ENCODE results near the gene TMEM18. TPM values are rescaled to one million over a fixed set of nuclear protein-coding genes. Genes with fewer than 3 reads are reported as not detected.

TMEM18 gene
- total and polyA plus RNA-seq, 9 of the 15 experiments (the other 6 are each of a cell fraction or from before 2014, with no cell fraction given): 12.8 to 55.9 (median 21.8) TPM

GRCh38 chr2:689237-689636, 12.0 kb upstream of the TMEM18 start (continued):
- TF ChIP-seq RBM17 (IDR thresholded peaks at IDR 0.05; ENCODE audit: borderline replicate concordance, low read depth, low read length) (no peak), CLOCK (CRISPR knock-in tag; IDR thresholded peaks at IDR 0.05; ENCODE audit: borderline replicate concordance) (no peak), SMAD2 (IDR thresholded peaks at IDR 0.05; ENCODE audit: low read depth, low read length) (no peak), NRF1 (conservative IDR thresholded peaks at IDR 0.05 in 1 of 2, IDR thresholded peaks at IDR 0.05 in 1 of 2) (no peak), GTF2E2 (tag; IDR thresholded peaks at IDR 0.05) (no peak), NCOA1 (IDR thresholded peaks at IDR 0.05; ENCODE audit: low read depth) (no peak), HMG20A (CRISPR knock-in tag; conservative IDR thresholded peaks at IDR 0.05) (no peak), CREB1 (IDR thresholded peaks at IDR 0.05) (no peak), CREB1 (CRISPR knock-in tag; IDR thresholded peaks at IDR 0.05) (no peak), ZNF696 (CRISPR knock-in tag; conservative IDR thresholded peaks at IDR 0.05) (no peak)

Measured in K562 (cell line).